Stimulated activated effector memory CD8-positive, alpha-beta T cell treated with anti-CD3 and anti-CD28 coated beads, Interleukin-12 subunit alpha, Interleukin-12 subunit beta, amount 100 ng/mL, for 72 hours (primary cell): ENCODE data around the gene FAM118A.
"Not testable (repeated sequence)": the region's sequence is repeated elsewhere in the genome, so short reads cannot be mapped to it uniquely, and the experiment has no call there.

Experiments used
- ATAC-seq: fragments of 150-1000 bp; cut with Tn5 transposase; 2 replicates; pipeline ENCODE4 v1.10.0; 2021
- DNase-seq, 2 donors: peaks; one replicate each; pipeline ENCODE4 v3.0.0; 2021 to 2022; ENCODE audit warnings: low spot score in 2 of 2
- H3K27ac Mint-ChIP-seq: one replicate; pipeline ENCODE4 v1.8.0; 2022; ENCODE audit warnings: mild to moderate bottlenecking, mixed read lengths
- H3K36me3 Mint-ChIP-seq: one replicate; pipeline ENCODE4 v1.8.0; 2022; ENCODE audit warnings: mild to moderate bottlenecking, mixed read lengths
- H3K4me1 Mint-ChIP-seq: one replicate; pipeline ENCODE4 v1.8.0; 2022; ENCODE audit warnings: mixed read lengths
- H3K4me3 Mint-ChIP-seq: one replicate; pipeline ENCODE4 v1.8.0; 2022; ENCODE audit warnings: mild to moderate bottlenecking, mixed read lengths
- H3K9me3 Mint-ChIP-seq: one replicate; pipeline ENCODE4 v1.8.0; 2022; ENCODE audit warnings: mixed read lengths

FAM118A gene

GRCh38 chr22:45295004-45295403 lies 14.7 kb upstream of the FAM118A start:
- H3K27ac Mint-ChIP-seq, ATAC-seq, H3K36me3 Mint-ChIP-seq, DNase-seq, H3K4me1 Mint-ChIP-seq, H3K4me3 Mint-ChIP-seq, H3K9me3 Mint-ChIP-seq: not testable (repeated sequence)

- DNase-seq (no peak), ATAC-seq (no peak)
- Mint-ChIP-seq H3K4me3 (no peak overlapping the region), H3K27ac (no peak overlapping the region), H3K4me1 (peaks cover 9% of the 10 kb centered on the region), H3K9me3 (no peaks in the 10 kb centered on the region), H3K36me3 (no peaks in the 10 kb centered on the region)
Observed at GRCh38 chr22:45295492-45295891, 14.2 kb upstream of the FAM118A start.

GRCh38 chr22:45296628-45297297 lies 13.0 kb upstream of the FAM118A start:
- DNase-seq = no peak
- peak overlapping the region; percentile 35 for H3K4me3 Mint-ChIP-seq
- peaks cover 9% of the 10 kb centered on the region for H3K4me1 Mint-ChIP-seq
- no peaks in the 10 kb centered on the region for H3K9me3 Mint-ChIP-seq
- H3K27ac Mint-ChIP-seq = peak overlapping the region; percentile 34
- no peaks in the 10 kb centered on the region for H3K36me3 Mint-ChIP-seq
- ATAC-seq = peak; percentile 66

- no peak overlapping the region for H3K4me3 Mint-ChIP-seq
- peaks cover 14% of the 10 kb centered on the region for H3K4me1 Mint-ChIP-seq
- no peaks in the 10 kb centered on the region for H3K36me3 Mint-ChIP-seq
- H3K9me3 Mint-ChIP-seq = no peaks in the 10 kb centered on the region
- no peak for ATAC-seq
- H3K27ac Mint-ChIP-seq = no peak overlapping the region
- no peak for DNase-seq
Observed at GRCh38 chr22:45298934-45299505, 10.7 kb upstream of the FAM118A start.

- no peak overlapping the region for H3K4me3 Mint-ChIP-seq
Observed at GRCh38 chr22:45302751-45303150, 7.0 kb upstream of the FAM118A start.

GRCh38 chr22:45303181-45303580 lies 6.6 kb upstream of the FAM118A start:
- H3K27ac Mint-ChIP-seq = no peak overlapping the region
- H3K36me3 Mint-ChIP-seq = no peaks in the 10 kb centered on the region
- no peak overlapping the region for H3K4me3 Mint-ChIP-seq
- H3K9me3 Mint-ChIP-seq = no peaks in the 10 kb centered on the region
- ATAC-seq (no peak), DNase-seq (no peak)
- peaks cover 5% of the 10 kb centered on the region for H3K4me1 Mint-ChIP-seq

More at GRCh38 chr22:45302751-45303150, 7.0 kb upstream of the FAM118A start:
- no peak overlapping the region for H3K27ac Mint-ChIP-seq
- H3K36me3 Mint-ChIP-seq = no peaks in the 10 kb centered on the region
- ATAC-seq (no peak), DNase-seq (no peak)
- peaks cover 5% of the 10 kb centered on the region for H3K4me1 Mint-ChIP-seq
- H3K9me3 Mint-ChIP-seq = no peaks in the 10 kb centered on the region

- Mint-ChIP-seq H3K9me3 (no peaks in the 10 kb centered on the region), H3K4me1 (peaks cover 16% of the 10 kb centered on the region), H3K4me3 (no peak overlapping the region), H3K27ac (no peak overlapping the region), H3K36me3 (peaks cover 7% of the 10 kb centered on the region)
- DNase-seq (no peak), ATAC-seq (no peak)
Observed at GRCh38 chr22:45304971-45305370, 4.8 kb upstream of the FAM118A start.

GRCh38 chr22:45305456-45306075 lies 4.2 kb upstream of the FAM118A start:
- no peaks in the 10 kb centered on the region for H3K9me3 Mint-ChIP-seq
- DNase-seq (no peak), ATAC-seq (no peak)
- peaks cover 18% of the 10 kb centered on the region for H3K4me1 Mint-ChIP-seq
- H3K4me3 Mint-ChIP-seq = no peak overlapping the region
- H3K27ac Mint-ChIP-seq = no peak overlapping the region
- peaks cover 10% of the 10 kb centered on the region for H3K36me3 Mint-ChIP-seq

GRCh38 chr22:45306139-45306538 lies 3.6 kb upstream of the FAM118A start:
- Mint-ChIP-seq H3K27ac (no peak overlapping the region), H3K9me3 (no peaks in the 10 kb centered on the region), H3K36me3 (peaks cover 16% of the 10 kb centered on the region), H3K4me3 (no peak overlapping the region), H3K4me1 (peaks cover 24% of the 10 kb centered on the region)
- no peak for ATAC-seq
- no peak for DNase-seq

GRCh38 chr22:45308391-45308956 lies 1.3 kb upstream of the FAM118A start:
- peaks cover 35% of the 10 kb centered on the region for H3K4me1 Mint-ChIP-seq
- ATAC-seq (no peak), DNase-seq (no peak)
- no peaks in the 10 kb centered on the region for H3K9me3 Mint-ChIP-seq
- H3K27ac Mint-ChIP-seq = peak overlapping the region; percentile 90
- H3K4me3 Mint-ChIP-seq = peak overlapping the region; percentile 91
- H3K36me3 Mint-ChIP-seq = peaks cover 21% of the 10 kb centered on the region

- H3K4me1 Mint-ChIP-seq = peaks cover 36% of the 10 kb centered on the region
- H3K27ac Mint-ChIP-seq = peak overlapping the region; percentile 90
- peak overlapping the region; percentile 91 for H3K4me3 Mint-ChIP-seq
- no peaks in the 10 kb centered on the region for H3K9me3 Mint-ChIP-seq
- H3K36me3 Mint-ChIP-seq = peaks cover 21% of the 10 kb centered on the region
- ATAC-seq = no peak
- no peak for DNase-seq
Observed at GRCh38 chr22:45308957-45309421, 745 bp upstream of the FAM118A start.

- Mint-ChIP-seq H3K4me3 (peak overlapping the region; percentile 91), H3K36me3 (peaks cover 21% of the 10 kb centered on the region), H3K9me3 (no peaks in the 10 kb centered on the region), H3K4me1 (peaks cover 48% of the 10 kb centered on the region), H3K27ac (peak overlapping the region; percentile 90)
- DNase-seq (peak in 1 of 2 donors; percentile 62), ATAC-seq (no peak)
Observed at GRCh38 chr22:45310331-45310976, 720 bp downstream of the FAM118A start.

- ATAC-seq = no peak
- peak overlapping the region; percentile 90 for H3K27ac Mint-ChIP-seq
- H3K36me3 Mint-ChIP-seq = peaks cover 21% of the 10 kb centered on the region
- no peak for DNase-seq
- H3K4me1 Mint-ChIP-seq = peaks cover 54% of the 10 kb centered on the region
- peak overlapping the region; percentile 91 for H3K4me3 Mint-ChIP-seq
- H3K9me3 Mint-ChIP-seq = no peaks in the 10 kb centered on the region
Observed at GRCh38 chr22:45310977-45311531, 1.3 kb downstream of the FAM118A start.

GRCh38 chr22:45312415-45312814 lies 2.7 kb downstream of the FAM118A start:
- H3K4me3 Mint-ChIP-seq = no peak overlapping the region

GRCh38 chr22:45312856-45313255 lies 3.1 kb downstream of the FAM118A start:
- no peak overlapping the region for H3K4me3 Mint-ChIP-seq
- H3K4me1 Mint-ChIP-seq = peaks cover 65% of the 10 kb centered on the region
- no peak for ATAC-seq
- peaks cover 21% of the 10 kb centered on the region for H3K36me3 Mint-ChIP-seq
- DNase-seq = no peak
- peak overlapping the region; percentile 38 for H3K27ac Mint-ChIP-seq
- H3K9me3 Mint-ChIP-seq = no peaks in the 10 kb centered on the region

More at GRCh38 chr22:45312415-45312814, 2.7 kb downstream of the FAM118A start:
- Mint-ChIP-seq H3K27ac (no peak overlapping the region), H3K9me3 (no peaks in the 10 kb centered on the region), H3K4me1 (peaks cover 60% of the 10 kb centered on the region), H3K36me3 (peaks cover 21% of the 10 kb centered on the region)
- ATAC-seq (no peak), DNase-seq (no peak)
